GM12864 (cell line): ENCODE measurements around the gene NCEH1.
A peak's percentile ranks its signal among the peaks of the same experiment; 100 is the strongest.
"Not testable (repeated sequence)": the region's sequence is repeated elsewhere in the genome, so short reads cannot be mapped to it uniquely, and the experiment has no call there.

Experiments
- DNase-seq: peaks from one replicate; pipeline ENCODE4 v3.0.0-alpha.2; 2011; ENCODE audit warnings: low read depth
- H3K4me3 ChIP-seq: 2 replicates; pipeline ENCODE4 v1.5.1; 2011; ENCODE audit warnings: mild to moderate bottlenecking, low read depth, low read length, control low read depth
- TF ChIP-seq, protein P1 (sequence below): IDR thresholded peaks from 2 replicates; pipeline ENCODE4 v1.5.1; 2011; ENCODE audit warnings: low read depth, mild to moderate bottlenecking, moderate library complexity, low read length, control low read depth, inconsistent platforms; ENCODE audit errors: missing control alignments

NCEH1 gene

DNA sequence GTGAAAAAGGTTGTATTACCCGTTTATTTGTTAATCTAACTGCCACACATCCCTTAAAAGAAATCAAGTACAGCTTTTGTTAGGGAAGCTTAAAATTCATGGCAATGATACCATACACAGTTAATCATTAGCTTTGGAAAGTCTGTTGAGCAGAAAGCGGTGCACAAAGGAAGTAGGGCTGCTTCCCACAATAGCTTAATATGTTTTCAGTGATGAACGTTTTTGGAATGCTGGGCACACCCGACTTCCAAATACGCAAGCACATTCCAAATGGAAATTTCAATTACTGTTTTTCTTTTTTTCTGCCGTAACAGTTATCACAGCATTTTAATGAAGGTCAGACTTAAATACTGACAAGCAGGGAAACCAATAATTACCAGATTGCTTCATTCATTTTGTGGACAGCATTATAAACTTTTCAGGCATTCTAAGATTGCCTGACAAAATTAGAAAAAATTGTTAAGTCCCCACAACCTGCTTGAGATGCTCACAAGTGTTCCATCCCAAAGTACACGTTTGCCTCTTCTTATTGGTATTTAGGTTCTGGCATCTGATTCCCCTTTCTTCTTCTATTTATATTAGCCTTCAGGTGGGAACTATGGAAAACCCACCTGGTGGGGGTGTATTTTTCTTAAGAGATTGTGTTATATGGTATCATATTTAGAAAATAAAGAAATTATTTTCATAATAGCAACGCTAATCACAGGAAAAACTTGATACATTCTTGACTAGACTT is 38.5 kb upstream of the NCEH1 start:
- TF ChIP-seq, protein P1, sequence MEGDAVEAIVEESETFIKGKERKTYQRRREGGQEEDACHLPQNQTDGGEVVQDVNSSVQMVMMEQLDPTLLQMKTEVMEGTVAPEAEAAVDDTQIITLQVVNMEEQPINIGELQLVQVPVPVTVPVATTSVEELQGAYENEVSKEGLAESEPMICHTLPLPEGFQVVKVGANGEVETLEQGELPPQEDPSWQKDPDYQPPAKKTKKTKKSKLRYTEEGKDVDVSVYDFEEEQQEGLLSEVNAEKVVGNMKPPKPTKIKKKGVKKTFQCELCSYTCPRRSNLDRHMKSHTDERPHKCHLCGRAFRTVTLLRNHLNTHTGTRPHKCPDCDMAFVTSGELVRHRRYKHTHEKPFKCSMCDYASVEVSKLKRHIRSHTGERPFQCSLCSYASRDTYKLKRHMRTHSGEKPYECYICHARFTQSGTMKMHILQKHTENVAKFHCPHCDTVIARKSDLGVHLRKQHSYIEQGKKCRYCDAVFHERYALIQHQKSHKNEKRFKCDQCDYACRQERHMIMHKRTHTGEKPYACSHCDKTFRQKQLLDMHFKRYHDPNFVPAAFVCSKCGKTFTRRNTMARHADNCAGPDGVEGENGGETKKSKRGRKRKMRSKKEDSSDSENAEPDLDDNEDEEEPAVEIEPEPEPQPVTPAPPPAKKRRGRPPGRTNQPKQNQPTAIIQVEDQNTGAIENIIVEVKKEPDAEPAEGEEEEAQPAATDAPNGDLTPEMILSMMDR = no peak

GRCh38 chr3:172746475-172746874 is 35.6 kb upstream of the NCEH1 start:
- TF ChIP-seq, protein P1 = no peak
- DNase-seq = no peak
- H3K4me3 ChIP-seq = no peak overlapping the region

More for the DNA sequence above, 38.5 kb upstream of the NCEH1 start:
- H3K4me3 ChIP-seq = peak overlapping the region; percentile 89; the same call in 1 of the 2 replicates
- no peak for DNase-seq

DNA sequence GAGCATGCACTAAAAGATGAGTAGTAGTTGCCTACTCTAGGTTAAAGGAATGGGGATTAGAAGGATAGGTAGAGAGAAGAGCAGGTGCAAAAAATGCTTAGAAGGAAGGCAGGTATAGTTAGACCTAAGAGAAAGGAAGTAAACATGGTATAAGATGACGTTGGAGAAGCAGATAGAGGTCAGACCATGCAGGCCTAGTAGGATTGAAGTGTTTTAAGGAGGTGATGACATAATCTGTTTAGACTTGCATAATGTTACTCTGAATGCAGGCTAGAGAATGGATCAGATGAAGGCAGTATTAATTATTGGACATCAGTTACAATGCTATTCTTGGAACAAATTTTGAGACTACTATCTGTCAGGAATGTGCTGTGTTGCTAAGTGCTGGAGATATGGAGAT is 28.6 kb upstream of the NCEH1 start:
- DNase-seq = no peak
- no peak overlapping the region for H3K4me3 ChIP-seq
- TF ChIP-seq, protein P1 = no peak

DNA sequence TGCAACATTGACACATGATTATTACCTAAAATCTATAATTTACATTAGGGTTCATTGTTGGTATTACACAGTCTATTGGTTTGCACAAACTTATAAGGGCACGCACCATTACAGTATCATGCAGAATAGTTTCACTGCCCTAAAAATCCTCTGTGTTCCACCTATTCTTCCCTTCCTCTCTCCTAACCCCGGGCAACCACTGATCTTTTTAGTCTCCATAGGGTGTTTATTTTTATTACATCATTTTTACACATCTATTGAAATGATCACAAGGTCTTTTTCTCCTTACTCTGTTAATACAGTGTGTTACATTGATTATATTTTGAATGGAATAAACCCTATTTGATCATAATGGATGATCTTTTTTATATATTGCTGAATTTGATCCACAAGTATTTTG is 24.1 kb upstream of the NCEH1 start:
- no peak for DNase-seq
- TF ChIP-seq, protein P1 = no peak
- no peak overlapping the region for H3K4me3 ChIP-seq

DNA sequence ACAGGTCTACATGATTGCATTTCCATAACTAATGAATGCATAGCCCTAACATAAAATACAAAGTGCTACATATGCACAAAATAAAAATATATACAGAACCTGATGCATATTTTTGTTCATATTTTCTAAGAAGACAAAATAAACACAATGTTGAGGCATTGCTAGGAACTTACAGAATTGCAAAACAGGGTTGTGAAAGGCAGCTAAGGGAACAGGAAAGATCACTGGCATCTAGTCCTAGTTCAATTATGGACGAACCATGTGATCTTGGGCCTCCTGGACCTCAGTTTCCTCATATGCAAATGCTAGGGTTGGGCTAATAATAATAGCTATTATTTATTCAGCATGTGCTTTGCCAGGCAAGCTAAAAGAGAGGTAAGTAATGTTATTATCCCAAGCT is 15.5 kb upstream of the NCEH1 start:
- TF ChIP-seq, protein P1 = no peak
- H3K4me3 ChIP-seq = no peak overlapping the region
- no peak for DNase-seq

DNA sequence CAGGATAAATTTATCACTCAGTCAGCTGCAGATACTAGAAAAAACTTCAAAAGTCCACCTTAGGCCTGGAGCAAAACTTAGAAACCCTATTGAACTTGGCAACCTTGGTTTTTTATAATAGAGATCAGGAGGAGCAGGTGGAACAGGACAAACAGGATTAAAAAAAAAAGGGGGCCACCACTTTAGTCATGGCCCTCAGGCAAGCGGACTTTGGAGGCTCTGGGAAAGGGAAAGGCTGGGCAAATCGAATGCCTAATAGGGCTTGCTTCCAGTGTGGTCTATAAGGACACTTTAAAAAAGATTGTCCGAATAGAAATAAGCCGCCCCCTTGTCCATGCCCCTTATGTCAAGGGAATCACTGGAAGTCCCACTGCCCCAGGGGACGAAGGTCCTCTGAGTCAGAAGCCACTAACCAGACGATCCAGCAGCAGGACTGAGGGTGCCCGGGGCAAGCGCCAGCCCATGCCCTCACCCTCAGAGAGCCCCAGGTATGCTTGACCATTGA is 11.7 kb upstream of the NCEH1 start:
- H3K4me3 ChIP-seq, DNase-seq: not testable (repeated sequence)

DNA sequence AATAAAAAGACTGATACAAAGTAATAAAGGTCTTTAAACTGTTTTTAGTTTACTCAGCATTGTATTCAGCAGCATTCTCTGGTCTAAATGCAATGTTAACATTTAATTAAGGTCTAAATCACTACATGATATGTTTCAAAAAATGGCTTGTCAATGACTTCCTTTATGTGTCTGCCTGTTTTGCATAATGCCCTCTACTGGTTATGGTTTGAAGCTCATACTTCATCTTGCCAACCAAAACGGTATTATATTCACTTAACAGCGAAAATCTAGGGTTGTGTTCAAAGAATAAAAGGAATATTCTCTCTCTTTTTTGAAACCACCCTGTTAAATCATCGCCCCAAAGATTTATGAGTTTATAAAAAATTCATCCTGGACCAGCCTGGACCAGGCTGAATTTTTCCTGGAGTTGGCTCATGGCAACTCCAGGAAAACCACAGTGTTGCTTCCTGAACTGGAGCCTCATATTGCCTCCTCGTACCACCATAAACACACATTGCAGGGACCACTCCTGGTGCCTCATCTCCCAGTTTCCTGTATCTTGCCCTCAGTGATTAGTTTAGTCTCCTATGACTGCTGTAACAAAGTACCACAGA is 6.7 kb upstream of the NCEH1 start:
- no peak overlapping the region for H3K4me3 ChIP-seq
- no peak for DNase-seq

More for the DNA sequence above, 6.7 kb upstream of the NCEH1 start:
- TF ChIP-seq, protein P1 = peak; percentile 29
